ENCODE data around the gene AGAP1.

The AGAP1 gene

DNA sequence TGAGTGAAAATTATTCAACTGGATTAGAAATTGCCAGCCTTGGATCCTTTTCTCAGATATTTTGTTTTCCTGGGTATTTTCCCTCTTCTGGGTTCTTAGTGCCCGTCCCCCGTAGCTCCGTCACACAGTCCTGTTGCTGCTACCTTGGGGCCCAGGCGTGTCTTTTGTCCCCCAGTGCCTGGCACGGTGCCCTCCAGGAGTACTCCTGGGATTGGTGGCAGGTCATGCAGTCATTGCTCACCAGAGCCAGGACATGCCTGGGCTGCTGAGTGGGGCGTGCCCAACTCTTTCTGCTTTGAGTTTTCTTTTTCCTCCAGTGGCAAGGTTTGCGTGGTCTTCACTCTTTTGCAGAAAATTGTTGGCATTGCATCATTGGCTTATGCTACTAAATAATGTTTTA is 275.2 kb downstream of the AGAP1 start:
- DNase-seq (ENCODE audit: low read depth): no peak

DNA sequence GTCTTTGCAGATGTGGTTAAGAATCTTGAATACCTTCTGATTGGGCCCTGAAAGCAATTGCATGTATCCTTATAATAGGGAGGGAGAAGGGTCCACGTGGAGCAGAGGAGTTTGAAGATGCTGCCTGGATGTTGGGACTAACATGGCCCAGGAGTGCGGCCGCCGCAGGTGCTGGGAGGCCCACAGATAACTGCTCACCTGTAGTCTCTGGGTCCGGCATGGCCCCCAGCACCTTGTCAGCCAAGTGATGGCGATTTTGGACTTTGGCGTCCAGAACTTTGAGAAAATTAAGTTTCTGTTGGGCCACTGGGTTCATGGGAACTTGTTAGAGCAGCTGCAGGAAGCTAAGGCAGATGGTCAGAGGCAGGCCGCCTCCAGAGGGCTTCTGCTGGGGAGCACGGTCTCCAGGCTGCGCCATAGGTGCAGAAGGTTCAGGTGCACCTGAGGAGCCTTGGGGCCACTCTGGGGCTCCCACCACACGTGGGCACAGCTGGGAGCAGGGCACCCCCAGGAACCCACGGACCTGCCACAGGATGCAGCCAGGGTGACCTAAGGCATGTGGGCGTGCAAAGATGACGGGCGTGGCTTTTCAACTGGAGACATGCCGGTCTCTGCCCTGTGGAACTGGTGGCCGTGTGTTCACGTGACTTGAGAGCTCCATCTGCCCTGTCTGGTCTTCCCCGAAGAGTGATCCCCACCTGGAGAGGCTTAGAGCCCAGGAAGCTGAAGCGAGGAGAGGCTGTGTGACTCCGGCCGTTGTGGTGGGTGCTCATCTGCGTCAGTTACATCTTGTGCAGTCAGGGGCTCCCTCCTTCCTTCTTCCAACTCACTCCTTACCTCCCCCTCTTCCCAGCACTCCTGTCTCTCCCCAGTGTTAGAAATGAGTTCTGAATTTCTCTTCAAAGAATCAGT is 277.3 kb downstream of the AGAP1 start:
- DNase-seq (ENCODE audit: low read depth): no peak

GRCh38 chr2:235773188-235773928 is 279.5 kb downstream of the AGAP1 start:
- no peak for DNase-seq (ENCODE audit: low read depth)

DNA sequence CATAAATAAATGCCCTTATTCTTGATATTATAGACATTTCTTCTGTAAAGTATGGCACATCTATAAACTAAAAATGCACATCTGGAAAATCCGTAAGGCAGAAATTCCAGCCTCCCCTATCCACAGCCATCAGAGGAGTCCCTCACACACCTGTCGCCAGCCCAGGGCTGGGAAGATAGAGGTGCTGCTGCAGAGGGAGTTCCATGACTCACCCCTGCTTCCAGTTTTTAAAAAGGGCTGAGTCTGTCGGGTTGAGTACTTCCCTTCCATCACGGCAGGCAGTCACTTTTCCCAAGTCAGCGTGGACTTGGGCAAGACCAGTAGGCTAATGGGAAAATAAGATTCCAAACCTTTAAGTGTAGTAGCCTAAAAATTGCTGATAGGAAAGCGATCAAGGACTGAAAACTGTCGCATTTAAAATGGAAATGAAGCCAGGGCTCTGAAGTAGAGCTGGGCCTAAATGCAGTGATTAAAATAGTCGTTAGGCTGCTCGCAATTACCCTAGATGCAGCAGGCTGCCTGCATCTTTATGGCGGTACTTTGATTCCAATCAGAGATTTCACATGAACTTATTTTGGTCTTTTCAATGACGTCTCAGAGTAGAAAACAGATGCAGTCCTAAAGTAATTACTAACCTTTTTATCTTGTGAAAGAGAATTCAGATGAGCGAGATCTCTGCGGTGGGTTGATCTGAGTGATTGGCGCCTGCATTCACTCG is 280.5 kb downstream of the AGAP1 start:
- no peak for DNase-seq (ENCODE audit: low read depth)

DNA sequence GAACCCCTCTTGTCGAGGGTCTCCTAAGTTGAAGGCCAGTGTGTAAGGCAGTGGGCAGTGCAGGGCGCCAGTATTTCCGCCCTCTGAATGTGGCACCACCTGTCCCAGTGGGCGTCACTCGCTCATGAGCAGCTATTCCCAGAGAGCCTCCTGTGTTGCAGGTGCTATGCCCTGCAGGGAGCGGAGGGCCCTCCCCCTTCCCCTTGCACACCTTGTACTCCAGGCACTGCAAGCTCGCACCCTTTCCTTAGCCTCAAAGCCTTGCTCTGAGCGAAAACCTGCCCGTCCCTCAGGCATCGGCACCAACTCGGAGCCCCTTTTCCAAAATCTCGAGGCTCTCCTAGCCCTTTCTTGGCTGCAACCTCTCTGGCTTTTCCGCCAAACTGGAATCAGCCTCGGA is 282.7 kb downstream of the AGAP1 start:
- no peak for DNase-seq (ENCODE audit: low read depth)

- DNase-seq (ENCODE audit: low read depth): peak; percentile 74
Measured at GRCh38 chr2:235779444-235779896, 285.6 kb downstream of the AGAP1 start.

- no peak for DNase-seq (ENCODE audit: low read depth)
Measured at GRCh38 chr2:235780401-235780800, 286.6 kb downstream of the AGAP1 start.

- no peak for DNase-seq (ENCODE audit: low read depth)
Measured at GRCh38 chr2:235781775-235782174, 287.9 kb downstream of the AGAP1 start.

- DNase-seq (ENCODE audit: low read depth): no peak
Measured at GRCh38 chr2:235784788-235785187, 290.9 kb downstream of the AGAP1 start.

DNA sequence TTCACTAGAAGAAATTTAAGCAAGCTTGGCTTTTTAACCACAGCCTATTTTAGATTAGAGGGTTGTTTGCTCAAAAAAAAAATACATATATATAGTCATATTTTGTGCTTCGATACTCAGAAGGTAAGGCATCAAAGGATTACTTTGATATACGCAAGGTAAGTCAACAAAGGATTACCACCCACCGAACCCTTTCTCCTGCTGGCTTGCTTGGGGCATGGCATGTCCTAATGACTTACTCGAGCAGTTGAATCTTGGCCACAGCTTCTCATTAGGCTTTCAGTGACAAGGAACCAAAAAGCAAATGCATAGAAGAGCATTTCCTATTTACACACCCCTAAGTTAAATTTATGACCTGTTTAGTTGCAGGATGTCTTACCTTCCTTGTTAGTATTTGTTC is 295.7 kb downstream of the AGAP1 start:
- no peak for DNase-seq (ENCODE audit: low read depth)

GRCh38 chr2:235793163-235793752 is 299.4 kb downstream of the AGAP1 start:
- peak; percentile 24 for DNase-seq (ENCODE audit: low read depth)

- DNase-seq (ENCODE audit: low read depth): no peak
Measured at GRCh38 chr2:235799281-235799680, 305.4 kb downstream of the AGAP1 start.

GRCh38 chr2:235802542-235802941 is 308.7 kb downstream of the AGAP1 start:
- DNase-seq (ENCODE audit: low read depth): no peak

DNA sequence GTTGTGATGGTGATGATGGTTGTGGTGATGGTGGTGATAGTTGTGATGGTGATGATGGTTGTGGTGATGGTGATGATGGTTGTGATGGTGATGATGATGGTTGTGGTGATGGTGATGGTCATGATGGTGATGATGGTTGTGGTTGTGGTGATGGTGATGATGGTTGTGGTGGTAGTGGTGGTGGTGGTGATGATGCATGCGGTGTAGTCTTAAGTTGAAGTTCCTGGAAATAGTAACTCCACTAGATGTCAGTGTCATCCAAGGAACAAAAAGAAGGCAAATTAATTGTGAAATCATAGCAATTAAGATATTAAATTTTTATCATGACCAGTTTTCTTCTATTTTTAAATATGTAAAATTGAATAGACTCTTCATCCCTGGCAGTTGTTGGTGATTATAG is 309.2 kb downstream of the AGAP1 start:
- DNase-seq (ENCODE audit: low read depth): peak; percentile 23

DNA sequence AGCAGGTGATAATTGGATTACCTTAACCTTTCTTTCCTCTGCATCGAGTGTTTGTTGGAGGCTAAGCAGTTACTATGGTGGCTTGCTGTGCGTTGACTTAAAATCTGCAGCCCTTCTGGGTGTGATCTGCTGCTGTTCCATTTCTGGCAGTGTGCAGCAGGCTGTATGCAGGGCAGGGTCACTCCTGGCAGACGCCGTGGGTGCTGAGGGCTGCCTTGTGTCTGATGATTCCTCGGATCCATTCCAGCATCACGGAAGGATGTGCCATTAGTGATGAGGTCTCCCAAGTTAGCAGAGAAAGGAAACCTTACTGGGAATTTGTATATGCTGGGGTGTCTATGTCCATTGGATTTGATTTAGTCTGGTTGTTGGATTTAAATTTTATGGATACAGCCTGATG is 310.8 kb downstream of the AGAP1 start:
- no peak for DNase-seq (ENCODE audit: low read depth)

- no peak for DNase-seq (ENCODE audit: low read depth)
Measured at GRCh38 chr2:235806986-235807750, 313.3 kb downstream of the AGAP1 start.

DNA sequence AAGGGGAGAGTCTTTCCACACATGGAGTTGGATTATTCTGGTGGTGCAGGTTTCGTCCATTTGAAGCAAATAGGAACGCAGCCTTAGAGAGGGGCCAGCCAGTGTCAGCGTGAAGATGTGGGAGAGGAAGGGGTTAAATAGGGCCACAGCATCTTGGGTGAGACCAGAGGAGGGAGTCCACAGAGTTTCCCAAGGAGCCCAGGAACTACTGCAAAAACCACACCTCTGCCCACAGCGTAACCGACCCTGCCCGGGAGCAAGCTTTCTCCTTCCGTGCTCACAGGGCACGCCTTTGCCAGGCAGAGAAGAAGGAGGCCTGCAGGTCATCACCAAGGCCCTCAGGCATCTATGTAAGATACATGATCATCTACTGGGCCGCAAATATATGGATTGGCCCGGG is 314.5 kb downstream of the AGAP1 start:
- DNase-seq (ENCODE audit: low read depth): no peak

- no peak for DNase-seq (ENCODE audit: low read depth)
Measured at GRCh38 chr2:235810252-235810651, 316.4 kb downstream of the AGAP1 start.

GRCh38 chr2:235810846-235811245 is 317.0 kb downstream of the AGAP1 start:
- DNase-seq (ENCODE audit: low read depth): no peak

- no peak for DNase-seq (ENCODE audit: low read depth)
Measured at GRCh38 chr2:235811446-235812184, 317.8 kb downstream of the AGAP1 start.

Measured in EH (cell line).